GM12892 (cell line): ENCODE data around the gene VWA7.

Source experiments
- POLR2A ChIP-seq: IDR thresholded peaks from 2 replicates; pipeline ENCODE4 v1.6.1; 2011; ENCODE audit warnings: low read depth, low read length, control low read depth
- POLR2AphosphoS5 ChIP-seq: IDR thresholded peaks from 2 replicates; pipeline ENCODE4 v1.6.1; 2011; ENCODE audit warnings: low read depth, low read length, control low read depth
- TAF1 ChIP-seq: IDR thresholded peaks from 2 replicates; pipeline ENCODE4 v1.6.1; 2011; ENCODE audit warnings: low read depth, mild to moderate bottlenecking, control low read depth, low read length, borderline replicate concordance

DNA sequence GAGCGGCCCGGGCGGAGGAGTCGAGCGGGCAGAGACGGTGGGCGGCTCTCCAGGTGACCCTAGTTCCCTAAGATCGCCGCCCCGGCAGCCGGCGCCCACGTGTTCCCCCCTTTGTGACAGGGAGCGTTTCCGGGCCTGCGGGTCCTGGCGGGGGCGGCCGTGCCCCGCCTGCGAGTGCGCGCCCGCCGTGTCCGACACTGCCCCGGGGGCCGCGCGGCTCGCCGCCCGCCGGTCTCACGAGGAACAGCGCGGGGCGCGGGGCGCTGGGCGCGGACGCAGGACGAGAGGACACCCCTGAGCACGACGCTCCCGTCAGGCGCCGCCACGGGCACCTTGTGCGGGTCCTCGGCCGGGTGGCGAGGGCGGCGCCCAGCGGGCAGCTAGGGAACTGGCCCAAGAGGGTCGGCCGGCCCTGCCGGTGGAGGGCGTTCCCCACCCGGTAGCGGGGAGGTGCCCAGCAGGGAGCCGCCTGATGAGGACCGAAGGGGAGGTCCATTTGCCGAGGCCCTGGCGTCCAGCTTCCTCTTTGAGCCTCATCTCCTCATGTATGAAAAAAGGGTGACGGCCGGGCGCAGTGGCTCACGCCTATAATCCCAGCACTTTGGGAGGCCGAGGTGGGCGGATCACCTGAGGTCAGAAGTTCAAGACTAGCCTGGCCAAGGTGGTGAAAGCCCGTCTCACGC is 18.6 kb upstream of the VWA7 start, which contains the start of gene VARS1:
- TF ChIP-seq POLR2A (no peak; the same call in 1 of the 2 replicates), POLR2AphosphoS5 (no peak; the same call in none of the 2 replicates), TAF1 (peak; percentile 49)
